Stimulated activated naive CD8-positive, alpha-beta T cell treated with anti-CD3 and anti-CD28 coated beads, Interleukin-15, amount 100 ng/mL, for 72 hours (primary cell): ENCODE data around the gene MACROH2A1.
"Not testable (repeated sequence)": the region's sequence is repeated elsewhere in the genome, so short reads cannot be mapped to it uniquely, and the experiment has no call there.

Source experiments
- ATAC-seq: fragments of 150-1000 bp; cut with Tn5 transposase; 2 replicates; pipeline ENCODE4 v1.10.0; 2021; ENCODE audit warnings: mild to moderate bottlenecking, moderate library complexity
- DNase-seq, 2 donors: peaks; one replicate each; pipeline ENCODE4 v3.0.0; 2021 to 2022
- H3K27ac Mint-ChIP-seq, 2 donors: one replicate each; pipeline ENCODE4 v1.8.0; 2022; ENCODE audit warnings: mild to moderate bottlenecking in 2 of 2, mixed read lengths in 2 of 2, moderate library complexity in 2 of 2
- H3K27me3 Mint-ChIP-seq: one replicate; pipeline ENCODE4 v1.8.0; 2022; ENCODE audit warnings: mixed read lengths
- H3K4me1 Mint-ChIP-seq: one replicate; pipeline ENCODE4 v1.8.0; 2022; ENCODE audit warnings: mild to moderate bottlenecking, mixed read lengths
- H3K4me3 Mint-ChIP-seq, 2 donors: one replicate each; pipeline ENCODE4 v1.8.0; 2022; ENCODE audit warnings: mild to moderate bottlenecking in 2 of 2, mixed read lengths in 2 of 2, moderate library complexity in 1 of 2
- H3K9me3 Mint-ChIP-seq, 2 donors: one replicate each; pipeline ENCODE4 v1.8.0; 2022; ENCODE audit warnings: mixed read lengths in 2 of 2

MACROH2A1 gene

DNA sequence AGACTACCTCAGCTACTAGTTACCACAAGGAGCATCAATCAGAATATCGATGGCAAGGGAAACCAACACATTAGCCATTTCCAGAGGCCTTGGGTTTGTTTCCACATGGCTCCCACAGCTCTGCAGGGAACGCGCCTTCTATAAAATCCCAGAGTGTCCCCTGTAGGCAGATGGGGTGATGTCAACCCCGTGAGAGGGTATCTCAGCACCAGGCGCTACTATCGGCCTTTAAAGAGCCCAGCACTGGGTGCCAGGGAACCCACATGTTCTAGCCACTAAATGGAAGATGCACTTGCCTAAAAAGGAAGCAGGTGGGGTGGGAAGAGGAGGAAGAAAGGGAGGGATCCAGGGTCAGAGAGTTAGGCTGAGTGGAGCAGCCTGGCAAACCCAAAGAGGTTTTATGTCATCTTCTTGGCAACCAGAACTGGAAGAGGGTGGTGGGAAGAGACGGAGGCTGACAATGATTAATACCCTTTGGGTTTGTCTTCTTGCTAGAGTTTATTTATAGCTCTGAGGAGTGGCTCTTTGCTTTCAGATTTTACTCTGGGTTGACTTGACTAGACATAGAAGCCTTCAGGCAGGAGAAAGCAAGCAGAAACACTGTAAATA is 19.9 kb downstream of the MACROH2A1 start:
- H3K27me3 Mint-ChIP-seq, result no peaks in the 10 kb centered on the region
- no peaks in the 10 kb centered on the region for H3K9me3 Mint-ChIP-seq
- H3K4me3 Mint-ChIP-seq, result no peak overlapping the region

GRCh38 chr5:135377751-135378680 is 21.0 kb downstream of the MACROH2A1 start:
- Mint-ChIP-seq H3K4me1 (peaks cover 68% of the 10 kb centered on the region), H3K4me3 (no peak overlapping the region), H3K27ac (peak overlapping the region in 1 of 2 donors; percentile 32), H3K9me3 (no peaks in the 10 kb centered on the region), H3K27me3 (no peaks in the 10 kb centered on the region)
- ATAC-seq (peak; percentile 49), DNase-seq (no peak)

More for the DNA sequence above, 19.9 kb downstream of the MACROH2A1 start:
- DNase-seq (no peak), ATAC-seq (no peak)
- H3K27ac Mint-ChIP-seq, result peak overlapping the region in 1 of 2 donors; percentile 71
- H3K4me1 Mint-ChIP-seq, result peaks cover 60% of the 10 kb centered on the region

DNA sequence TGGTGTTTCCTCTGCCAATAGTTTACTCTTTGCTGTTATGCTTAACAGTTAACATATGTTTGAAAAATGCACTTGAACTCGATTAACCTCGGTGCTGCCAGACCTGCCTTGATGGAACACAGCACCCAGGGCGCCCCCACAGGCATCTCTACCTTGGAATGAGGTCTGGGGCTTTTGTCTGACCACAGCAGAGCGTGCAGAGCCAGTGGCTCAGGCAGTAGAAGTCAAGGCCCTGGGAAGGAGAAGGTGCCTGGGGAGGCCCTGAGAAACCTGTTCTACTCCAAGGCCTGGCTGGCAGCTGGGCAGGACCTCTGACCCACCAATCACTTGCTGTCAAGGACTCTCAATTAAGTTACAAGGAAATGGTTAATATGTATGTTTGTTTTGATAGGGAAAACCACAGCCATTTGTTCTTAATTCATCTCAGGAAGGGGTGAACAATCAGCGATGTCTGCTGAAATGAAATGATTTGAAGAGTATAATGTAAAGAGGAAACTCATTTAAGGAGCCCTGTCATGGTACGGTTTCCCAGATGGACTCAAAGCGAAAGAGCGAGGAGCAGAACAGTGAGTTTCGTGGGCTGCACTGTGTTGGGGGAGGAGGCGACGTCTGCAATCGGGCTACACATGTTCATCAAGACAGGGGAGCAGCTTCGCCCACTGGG is 21.9 kb downstream of the MACROH2A1 start:
- Mint-ChIP-seq H3K27me3 (no peaks in the 10 kb centered on the region), H3K9me3 (no peaks in the 10 kb centered on the region), H3K27ac (peak overlapping the region in 1 of 2 donors; percentile 63), H3K4me1 (peaks cover 76% of the 10 kb centered on the region), H3K4me3 (peak overlapping the region in 1 of 2 donors; percentile 17)
- peak in 1 of 2 donors; percentile 21 for DNase-seq
- ATAC-seq, result peak; percentile 76

GRCh38 chr5:135375040-135375793 is 23.8 kb downstream of the MACROH2A1 start:
- H3K4me1 Mint-ChIP-seq, result peaks cover 76% of the 10 kb centered on the region
- DNase-seq (no peak), ATAC-seq (no peak)
- peak overlapping the region; percentile 44 to 76 for H3K27ac Mint-ChIP-seq
- H3K9me3 Mint-ChIP-seq, result no peaks in the 10 kb centered on the region
- H3K27me3 Mint-ChIP-seq, result no peaks in the 10 kb centered on the region
- H3K4me3 Mint-ChIP-seq, result no peak overlapping the region

- Mint-ChIP-seq H3K4me1 (peaks cover 66% of the 10 kb centered on the region), H3K4me3 (no peak overlapping the region), H3K27ac (peak overlapping the region; percentile 33 to 42)
Observed at GRCh38 chr5:135373736-135374515, 25.1 kb downstream of the MACROH2A1 start.

GRCh38 chr5:135372654-135373381 is 26.2 kb downstream of the MACROH2A1 start:
- Mint-ChIP-seq H3K27me3 (no peaks in the 10 kb centered on the region), H3K4me3 (no peak overlapping the region), H3K9me3 (no peaks in the 10 kb centered on the region), H3K27ac (peak overlapping the region; percentile 69 to 90), H3K4me1 (peaks cover 55% of the 10 kb centered on the region)
- ATAC-seq (peak; percentile 10), DNase-seq (no peak)

More at GRCh38 chr5:135373736-135374515, 25.1 kb downstream of the MACROH2A1 start:
- DNase-seq (no peak), ATAC-seq (no peak)
- Mint-ChIP-seq H3K27me3 (no peaks in the 10 kb centered on the region), H3K9me3 (no peaks in the 10 kb centered on the region)

- DNase-seq, result no peak
- ATAC-seq, result no peak
- Mint-ChIP-seq H3K4me3 (no peak overlapping the region), H3K4me1 (peaks cover 44% of the 10 kb centered on the region), H3K9me3 (no peaks in the 10 kb centered on the region), H3K27ac (no peak overlapping the region), H3K27me3 (no peaks in the 10 kb centered on the region)
Observed at GRCh38 chr5:135371622-135372232, 27.3 kb downstream of the MACROH2A1 start.

- peaks cover 28% of the 10 kb centered on the region for H3K4me1 Mint-ChIP-seq
- no peaks in the 10 kb centered on the region for H3K27me3 Mint-ChIP-seq
- ATAC-seq (no peak), DNase-seq (no peak)
- H3K27ac Mint-ChIP-seq, result no peak overlapping the region
- H3K4me3 Mint-ChIP-seq, result no peak overlapping the region
- H3K9me3 Mint-ChIP-seq, result no peaks in the 10 kb centered on the region
Observed at GRCh38 chr5:135369952-135370351, 29.1 kb downstream of the MACROH2A1 start.

DNA sequence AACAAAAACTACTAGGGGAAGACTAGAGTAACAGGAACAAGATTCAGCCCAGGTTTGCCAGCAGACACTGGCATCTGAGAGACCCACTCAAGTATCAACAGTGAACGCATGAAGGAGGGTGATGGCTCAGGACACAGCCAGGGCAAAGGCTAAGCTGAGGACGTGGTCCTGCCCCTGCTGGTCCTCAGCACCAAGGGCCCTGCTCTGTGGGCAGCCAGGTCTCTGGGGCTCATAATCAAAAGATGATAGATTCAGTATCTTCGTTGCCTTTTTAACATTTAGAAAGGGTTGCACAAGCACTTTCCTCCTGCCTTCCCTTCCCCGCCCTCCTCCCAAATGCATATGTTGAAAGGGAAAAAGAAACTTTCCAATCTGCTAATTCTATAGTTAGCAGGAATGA is 31.5 kb downstream of the MACROH2A1 start:
- DNase-seq (no peak), ATAC-seq (no peak)
- Mint-ChIP-seq H3K9me3 (no peaks in the 10 kb centered on the region), H3K27me3 (no peaks in the 10 kb centered on the region), H3K4me3 (no peak overlapping the region), H3K4me1 (peaks cover 4% of the 10 kb centered on the region), H3K27ac (no peak overlapping the region)

GRCh38 chr5:135367076-135367475 is 32.0 kb downstream of the MACROH2A1 start:
- no peak overlapping the region for H3K4me3 Mint-ChIP-seq
- no peaks in the 10 kb centered on the region for H3K27me3 Mint-ChIP-seq
- no peak overlapping the region for H3K27ac Mint-ChIP-seq
- ATAC-seq, result no peak
- DNase-seq, result no peak
- H3K4me1 Mint-ChIP-seq, result no peaks in the 10 kb centered on the region
- H3K9me3 Mint-ChIP-seq, result no peaks in the 10 kb centered on the region

GRCh38 chr5:135365281-135365680 is 33.8 kb downstream of the MACROH2A1 start:
- no peaks in the 10 kb centered on the region for H3K9me3 Mint-ChIP-seq
- H3K4me1 Mint-ChIP-seq, result peaks cover 7% of the 10 kb centered on the region

GRCh38 chr5:135364421-135365262 is 34.4 kb downstream of the MACROH2A1 start:
- peaks cover 10% of the 10 kb centered on the region for H3K4me1 Mint-ChIP-seq

More at GRCh38 chr5:135365281-135365680, 33.8 kb downstream of the MACROH2A1 start:
- no peaks in the 10 kb centered on the region for H3K27me3 Mint-ChIP-seq
- no peak for DNase-seq
- peak overlapping the region; percentile 35 to 69 for H3K27ac Mint-ChIP-seq
- ATAC-seq, result no peak
- H3K4me3 Mint-ChIP-seq, result no peak overlapping the region

DNA sequence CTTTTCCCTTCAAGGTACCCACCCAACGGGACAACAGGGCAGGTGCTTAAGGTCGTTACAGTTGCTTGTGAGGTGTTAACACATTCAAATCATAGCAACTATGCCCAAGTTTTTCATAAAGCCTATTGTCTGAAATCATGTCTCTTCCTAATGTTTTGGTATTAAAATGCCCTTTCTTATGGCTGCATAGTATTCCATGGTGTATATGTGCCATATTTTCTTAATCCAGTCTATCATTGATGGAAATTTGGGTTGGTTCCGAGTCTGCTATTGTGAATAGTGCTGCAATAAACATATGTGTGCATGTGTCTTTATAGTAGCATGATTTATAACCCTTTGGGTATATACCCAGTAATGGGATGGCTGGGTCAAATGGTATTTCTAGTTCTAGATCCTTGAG is 35.7 kb downstream of the MACROH2A1 start:
- not testable (repeated sequence) for H3K4me1 Mint-ChIP-seq, H3K27ac Mint-ChIP-seq, H3K9me3 Mint-ChIP-seq, DNase-seq, H3K27me3 Mint-ChIP-seq, H3K4me3 Mint-ChIP-seq, ATAC-seq

More at GRCh38 chr5:135364421-135365262, 34.4 kb downstream of the MACROH2A1 start:
- H3K4me3 Mint-ChIP-seq, result no peak overlapping the region
- H3K9me3 Mint-ChIP-seq, result no peaks in the 10 kb centered on the region
- no peak overlapping the region for H3K27ac Mint-ChIP-seq
- H3K27me3 Mint-ChIP-seq, result no peaks in the 10 kb centered on the region
- ATAC-seq (no peak), DNase-seq (no peak)
